GOT3 (cell line): ENCODE results near the gene LGALS7B.
"Not testable (repeated sequence)": the region's sequence is repeated elsewhere in the genome, so short reads cannot be mapped to it uniquely, and the experiment has no call there.

Experiments
- DNase-seq: peaks from one replicate; lab custom pipeline; 2025; ENCODE audit warnings: mixed read lengths; lab: John Stamatoyannopoulos, UW

Gene LGALS7B

GRCh38 chr19:38788478-38789243, at the start of gene LGALS7B:
TSS of gene LGALS7B (plus strand) at chr19:38789200. CDS start at chr19:38789227, 27 bp downstream.
- no peak for DNase-seq

- no peak for DNase-seq
Measured at GRCh38 chr19:38739440-38740256, 49.4 kb upstream of the LGALS7B start.

DNA sequence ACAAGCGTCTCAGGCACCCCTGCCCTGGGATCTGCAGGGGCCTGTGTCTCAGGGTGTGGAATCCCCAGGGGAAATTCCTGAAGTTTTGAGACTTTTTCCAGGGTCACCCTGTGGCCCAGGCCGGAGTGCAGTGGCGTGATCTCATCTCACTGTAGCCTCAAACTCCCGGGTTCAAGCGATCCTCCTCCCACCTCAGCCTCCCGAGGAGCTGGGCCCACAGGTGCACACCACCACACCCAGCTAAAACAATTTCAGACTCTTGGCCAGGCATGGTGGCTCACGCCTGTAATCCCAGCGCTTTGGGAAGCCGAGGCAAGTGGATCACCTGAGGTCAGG, 48.8 kb upstream of the LGALS7B start:
- no peak for DNase-seq

DNA sequence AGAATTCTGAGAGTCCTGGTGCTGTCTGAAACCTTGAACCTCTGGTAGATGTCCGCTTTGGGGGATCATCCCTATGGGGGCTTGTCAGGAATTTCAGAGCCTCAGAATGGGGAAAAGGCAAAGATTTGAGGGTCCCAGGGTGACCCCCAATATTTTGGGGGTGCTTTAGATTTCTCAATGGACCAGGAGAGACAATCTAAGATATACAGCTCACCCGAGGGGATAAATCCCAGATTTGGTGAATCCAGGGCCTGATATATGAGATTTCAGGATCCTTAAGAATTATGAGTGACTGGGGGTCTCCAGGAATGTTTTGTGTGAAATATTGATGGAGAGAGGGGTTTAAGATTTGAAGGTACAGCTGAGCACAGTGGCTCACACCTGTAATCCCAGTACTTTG, 48.1 kb upstream of the LGALS7B start:
- DNase-seq: no peak

- no peak for DNase-seq
Measured at GRCh38 chr19:38741670-38742069, 47.3 kb upstream of the LGALS7B start.

- no peak for DNase-seq
Measured at GRCh38 chr19:38742296-38742695, 46.7 kb upstream of the LGALS7B start.

- no peak for DNase-seq
Measured at GRCh38 chr19:38742906-38743305, 46.1 kb upstream of the LGALS7B start.

- no peak for DNase-seq
Measured at GRCh38 chr19:38743394-38744297, 45.4 kb upstream of the LGALS7B start.

DNA sequence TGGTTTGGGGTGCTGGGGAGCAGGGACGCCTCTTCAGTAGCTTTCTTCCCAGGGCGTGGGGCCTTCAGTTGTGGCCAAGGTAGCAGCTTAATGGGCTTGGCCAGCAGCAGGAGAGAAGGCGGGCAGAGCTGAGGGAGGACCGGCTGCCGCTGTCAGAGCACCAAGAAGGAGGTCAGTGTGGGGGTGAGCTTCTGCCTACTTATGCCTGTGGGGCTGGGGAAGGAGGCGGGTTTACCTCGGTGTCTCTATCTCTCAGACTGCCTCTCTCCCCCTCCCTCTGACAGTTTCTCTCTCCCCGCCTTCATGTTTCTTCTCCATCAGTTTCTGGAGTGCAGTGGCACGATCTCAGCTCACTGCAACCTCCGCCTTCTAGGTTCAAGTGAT, 44.7 kb upstream of the LGALS7B start, which contains the start of gene CAPN12:
CAPN12 (minus strand) TSS at position 177 of the 384 bp plus-strand sequence. CDS start 309 bp downstream, outside the sequence.
- no peak for DNase-seq

- no peak for DNase-seq
Measured at GRCh38 chr19:38744874-38745273, 44.1 kb upstream of the LGALS7B start.

GRCh38 chr19:38745316-38745715, 43.7 kb upstream of the LGALS7B start:
- no peak for DNase-seq

DNA sequence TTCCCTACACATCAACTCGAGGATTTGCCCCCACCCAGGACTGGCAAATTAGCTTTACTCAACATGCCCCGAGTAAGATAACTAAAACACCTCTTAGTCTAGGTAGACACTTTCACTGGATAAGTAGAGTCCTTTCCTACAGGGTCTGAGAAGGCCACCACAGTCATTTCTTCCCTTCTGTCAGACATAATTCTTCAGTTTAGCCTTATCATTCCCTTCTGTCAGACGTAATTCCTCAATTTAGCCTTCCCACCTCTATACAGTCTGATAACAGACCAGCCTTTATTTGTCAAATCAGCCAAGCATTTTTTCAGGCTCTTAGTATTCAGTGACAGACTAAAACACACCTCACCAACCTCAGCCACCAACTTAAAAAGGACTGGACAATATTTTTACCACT, 35.2 kb upstream of the LGALS7B start:
- not testable (repeated sequence) for DNase-seq

- not testable (repeated sequence) for DNase-seq
Measured at GRCh38 chr19:38754196-38754595, 34.8 kb upstream of the LGALS7B start.

DNA sequence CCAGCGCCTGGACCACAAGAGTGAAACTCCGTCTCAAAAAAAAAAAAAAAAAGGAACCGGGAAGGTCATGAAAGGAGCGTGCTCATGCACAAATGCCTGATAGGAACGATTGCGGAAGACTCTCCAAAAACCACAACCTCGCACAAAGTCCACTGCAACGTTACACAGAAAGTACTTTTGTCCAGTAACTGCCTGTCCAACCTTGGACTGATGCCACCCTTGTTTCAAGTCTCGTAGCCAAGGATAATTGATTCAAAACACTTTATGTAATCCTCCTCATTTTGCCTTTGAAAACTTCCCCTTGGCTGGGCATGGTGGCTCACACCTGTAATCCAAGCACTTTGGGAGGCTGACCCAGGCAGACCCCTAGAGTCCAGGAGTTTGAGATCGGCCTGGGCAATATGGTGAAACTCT, 29.4 kb upstream of the LGALS7B start:
- no peak for DNase-seq

- not testable (repeated sequence) for DNase-seq
Measured at GRCh38 chr19:38760805-38761517, 28.0 kb upstream of the LGALS7B start.

- not testable (repeated sequence) for DNase-seq
Measured at GRCh38 chr19:38761884-38762389, 27.1 kb upstream of the LGALS7B start.

GRCh38 chr19:38763795-38764220, 25.2 kb upstream of the LGALS7B start:
- no peak for DNase-seq

- no peak for DNase-seq
Measured at GRCh38 chr19:38765214-38765613, 23.8 kb upstream of the LGALS7B start.

DNA sequence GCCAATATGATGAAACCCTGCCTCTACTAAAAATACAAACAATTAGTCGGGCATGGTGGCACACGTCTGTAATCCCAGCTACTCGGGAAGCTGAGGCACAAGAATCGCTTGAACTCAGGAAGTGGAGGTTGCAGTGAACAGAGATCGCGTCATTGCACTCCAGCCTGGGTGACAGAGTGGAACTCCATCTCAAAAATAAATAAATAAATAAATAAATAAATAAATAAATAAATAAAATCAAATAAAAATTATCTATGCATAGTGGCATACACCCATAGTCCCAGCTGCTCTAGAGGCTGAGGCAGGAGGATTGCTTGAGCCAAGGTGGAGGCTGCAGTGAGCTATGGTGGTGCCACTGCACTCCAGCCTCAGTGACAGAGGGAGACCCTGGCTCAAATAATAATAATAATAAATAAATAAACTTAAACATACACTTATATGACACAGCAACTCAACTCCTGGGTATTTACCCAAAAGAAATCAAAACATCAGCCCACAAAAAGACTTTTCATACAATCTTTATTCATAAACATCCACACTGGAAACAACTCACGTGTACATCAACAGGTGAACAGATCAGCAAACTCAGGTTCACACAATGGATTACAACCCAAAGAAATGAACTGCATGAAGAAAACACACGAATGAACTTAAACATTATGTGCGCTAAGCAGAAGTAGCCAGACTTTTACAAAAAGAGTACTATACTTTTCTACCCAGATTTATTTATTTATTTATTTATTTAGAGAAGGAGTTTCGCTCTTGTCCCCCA, 22.5 kb upstream of the LGALS7B start:
- no peak for DNase-seq

DNA sequence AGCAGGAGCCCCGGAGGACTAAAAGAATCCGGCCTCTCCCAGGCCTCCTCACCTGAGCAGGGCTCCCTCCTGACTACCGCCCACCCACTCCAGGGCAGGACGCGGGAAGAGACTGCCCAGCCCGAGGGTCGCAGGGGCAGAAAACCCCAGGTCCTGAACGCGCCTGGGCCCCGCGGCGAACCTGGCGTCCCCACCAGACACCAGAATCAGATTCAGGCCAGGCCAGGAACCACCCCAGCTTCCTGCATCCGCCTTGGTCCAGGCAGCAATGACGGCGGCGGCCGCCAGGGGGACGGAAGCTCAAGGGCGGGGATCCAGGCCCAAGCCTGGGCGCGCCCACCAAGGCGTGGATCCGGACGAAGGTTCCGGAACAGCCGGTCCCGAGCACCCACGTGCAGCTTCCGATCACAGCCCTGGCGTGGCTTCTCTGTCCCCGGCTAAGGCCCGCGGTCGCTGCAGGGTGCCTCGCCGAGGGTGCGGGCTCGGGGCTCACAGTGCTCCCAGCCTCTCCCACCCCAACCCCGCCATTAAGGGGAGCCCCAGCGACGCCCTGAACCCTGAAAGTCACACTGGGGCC, 19.3 kb upstream of the LGALS7B start:
- DNase-seq: no peak
